H9 (cell line): Measurements from ENCODE around the gene PSTPIP1. TPM values are rescaled to one million over a fixed set of nuclear protein-coding genes. Genes with fewer than 3 reads are reported as not detected.

Source experiments
- DNase-seq: peaks from one replicate; pipeline ENCODE4 v3.0.0-alpha.2; 2017
- H2AFZ ChIP-seq: one replicate; pipeline ENCODE4 v1.6.1; 2013; ENCODE audit warnings: mild to moderate bottlenecking, low read length, control low read depth, moderate library complexity
- H2AK5ac ChIP-seq: 2 replicates; pipeline ENCODE4 v1.6.1; 2013; ENCODE audit warnings: low read length, control low read depth, mixed read lengths; ENCODE audit not compliant: insufficient read length
- H2BK120ac ChIP-seq: one replicate; pipeline ENCODE4 v1.6.1; 2013; ENCODE audit warnings: low read depth, mild to moderate bottlenecking, low read length, control low read depth, inconsistent platforms; ENCODE audit not compliant: poor library complexity, severe bottlenecking
- H2BK12ac ChIP-seq: 2 replicates; pipeline ENCODE4 v1.6.1; 2013; ENCODE audit warnings: low read length, control low read depth, mixed read lengths, low read depth; ENCODE audit not compliant: insufficient read length
- H2BK15ac ChIP-seq: 2 replicates; pipeline ENCODE4 v1.6.1; 2013; ENCODE audit warnings: low read depth, low read length, control low read depth
- H2BK20ac ChIP-seq: one replicate; pipeline ENCODE4 v1.6.1; 2013; ENCODE audit warnings: low read depth, mild to moderate bottlenecking, low read length, control low read depth, inconsistent platforms; ENCODE audit not compliant: poor library complexity, severe bottlenecking
- H2BK5ac ChIP-seq: 2 replicates; pipeline ENCODE4 v1.6.1; 2013; ENCODE audit warnings: low read length, control low read depth, mixed read lengths; ENCODE audit not compliant: insufficient read length
- H3K14ac ChIP-seq: 2 replicates; pipeline ENCODE4 v1.6.1; 2013; ENCODE audit warnings: low read length, control low read depth; ENCODE audit not compliant: insufficient read depth
- H3K18ac ChIP-seq: 2 replicates; pipeline ENCODE4 v1.6.1; 2013; ENCODE audit warnings: low read depth, mild to moderate bottlenecking, mixed read lengths, low read length, control low read depth; ENCODE audit not compliant: insufficient read length
- H3K23ac ChIP-seq: 2 replicates; pipeline ENCODE4 v1.6.1; 2013; ENCODE audit warnings: low read length, control low read depth, mixed read lengths, low read depth; ENCODE audit not compliant: insufficient read length
- H3K23me2 ChIP-seq: 2 replicates; pipeline ENCODE4 v1.6.1; 2013; ENCODE audit warnings: low read depth, mild to moderate bottlenecking, mixed read lengths, low read length, control low read depth; ENCODE audit not compliant: insufficient read length, poor library complexity, severe bottlenecking
- H3K27ac ChIP-seq: 2 replicates; pipeline ENCODE4 v1.5.1; 2013; ENCODE audit warnings: low read length, control low read depth, mixed read lengths, low read depth; ENCODE audit not compliant: insufficient read length
- H3K27me3 ChIP-seq: 2 replicates; pipeline ENCODE4 v1.6.1; 2013; ENCODE audit warnings: low read length, control low read depth, inconsistent platforms; ENCODE audit not compliant: insufficient read depth
- H3K4ac ChIP-seq: 2 replicates; pipeline ENCODE4 v1.6.1; 2013; ENCODE audit warnings: low read depth, mild to moderate bottlenecking, control low read depth, inconsistent platforms, low read length, moderate library complexity
- H3K4me1 ChIP-seq: 2 replicates; pipeline ENCODE4 v1.6.1; 2013; ENCODE audit warnings: low read length, control low read depth, inconsistent platforms; ENCODE audit not compliant: insufficient read depth
- H3K4me2 ChIP-seq: 2 replicates; pipeline ENCODE4 v1.6.1; 2013; ENCODE audit warnings: low read length, control low read depth, mixed read lengths; ENCODE audit not compliant: insufficient read length, insufficient read depth
- H3K56ac ChIP-seq: 2 replicates; pipeline ENCODE4 v1.6.1; 2013; ENCODE audit warnings: low read depth, mild to moderate bottlenecking, mixed read lengths, low read length, control low read depth; ENCODE audit not compliant: insufficient read length
- H3K79me1 ChIP-seq: 2 replicates; pipeline ENCODE4 v1.6.1; 2013; ENCODE audit warnings: low read depth, mild to moderate bottlenecking, moderate library complexity, low read length, control low read depth, inconsistent platforms; ENCODE audit not compliant: insufficient read depth, poor library complexity, severe bottlenecking
- H3K79me2 ChIP-seq: 2 replicates; pipeline ENCODE4 v1.6.1; 2013; ENCODE audit warnings: low read length, control low read depth, inconsistent platforms; ENCODE audit not compliant: insufficient read depth
- H3K9ac ChIP-seq: 2 replicates; pipeline ENCODE4 v1.6.1; 2013; ENCODE audit warnings: low read length, control low read depth, mixed read lengths; ENCODE audit not compliant: insufficient read length; ENCODE audit errors: extremely low read depth
- H3K9me3 ChIP-seq: one replicate; pipeline ENCODE4 v1.6.1; 2013; ENCODE audit warnings: low read depth, low read length, inconsistent platforms; ENCODE audit not compliant: control insufficient read depth
- H3T11ph ChIP-seq: one replicate; pipeline ENCODE4 v1.6.1; 2013; ENCODE audit warnings: mild to moderate bottlenecking, low read length, control low read depth, inconsistent platforms
- H4K20me1 ChIP-seq: one replicate; pipeline ENCODE4 v1.6.1; 2013; ENCODE audit not compliant: control insufficient read depth, insufficient read length, insufficient read depth
- H4K5ac ChIP-seq: 2 replicates; pipeline ENCODE4 v1.6.1; 2013; ENCODE audit warnings: low read depth, mild to moderate bottlenecking, mixed read lengths, low read length, control low read depth; ENCODE audit not compliant: insufficient read length
- H4K8ac ChIP-seq: replicated peaks from 2 replicates; pipeline ENCODE4 v1.6.1; 2013; ENCODE audit warnings: low read length, control low read depth, mixed read lengths, low read depth; ENCODE audit not compliant: insufficient read length
- H4K91ac ChIP-seq: 2 replicates; pipeline ENCODE4 v1.6.1; 2013; ENCODE audit warnings: low read depth, mild to moderate bottlenecking, moderate library complexity, mixed read lengths, low read length, control low read depth; ENCODE audit not compliant: insufficient read length
- H3K27ac Mint-ChIP-seq, 3 experiments: 2 replicates in 2 of 3; 3 replicates in 1 of 3; pipeline ENCODE4 v1.8.0; 2020 to 2021; ENCODE audit warnings: mixed read lengths in 3 of 3, mild to moderate bottlenecking in 1 of 3, moderate library complexity in 1 of 3
- H3K27me3 Mint-ChIP-seq: 2 replicates; pipeline ENCODE4 v1.8.0; 2021; ENCODE audit warnings: low read depth, mild to moderate bottlenecking, moderate library complexity, mixed read lengths
- H3K36me3 Mint-ChIP-seq, 3 experiments: 2 replicates in 2 of 3; 3 replicates in 1 of 3; pipeline ENCODE4 v1.8.0; 2020 to 2021; ENCODE audit warnings: low read depth in 3 of 3, mixed read lengths in 3 of 3; ENCODE audit not compliant: insufficient read depth in 1 of 3
- H3K4me1 Mint-ChIP-seq, 2 experiments: 2 replicates each; pipeline ENCODE4 v1.8.0; 2020; ENCODE audit warnings: mixed read lengths in 2 of 2
- H3K4me3 Mint-ChIP-seq, 2 experiments: 2 replicates in 1 of 2; 3 replicates in 1 of 2; pipeline ENCODE4 v1.8.0; 2020 to 2021; ENCODE audit warnings: mild to moderate bottlenecking in 2 of 2, mixed read lengths in 2 of 2, moderate library complexity in 1 of 2
- H3K9me3 Mint-ChIP-seq, 2 experiments: 2 replicates in 1 of 2; 3 replicates in 1 of 2; pipeline ENCODE4 v1.8.0; 2020; ENCODE audit warnings: mild to moderate bottlenecking in 2 of 2, mixed read lengths in 2 of 2, moderate library complexity in 1 of 2
- WGBS: extraction: QIAGEN DNeasy Blood & Tissue Kit; methylation state at CpG from one replicate; pipeline ENCODE4 v1.1.7; 2013; ENCODE audit warnings: missing lambda C conversion rate, low lambda C conversion rate, mixed read lengths; ENCODE audit not compliant: insufficient read length; ENCODE audit errors: extremely low coverage; 5-methylcytosine and 5-hydroxymethylcytosine counted together
- total RNA-seq: library from RNA; stranded (reverse); gene quantifications from 2 replicates; pipeline ENCODE4 v1.2.1, GENCODE V29; 2021
- TF ChIP-seq, protein P1 (sequence below): fragments of 200-600 bp; sonication (generic); conservative IDR thresholded peaks from 3 replicates; pipeline ENCODE4 v1.8.0; 2021; ENCODE audit warnings: antibody characterized with exemption, mild to moderate bottlenecking

PSTPIP1 gene
- total RNA-seq, 1 experiment from 2014 or later: 1.8 TPM

DNA sequence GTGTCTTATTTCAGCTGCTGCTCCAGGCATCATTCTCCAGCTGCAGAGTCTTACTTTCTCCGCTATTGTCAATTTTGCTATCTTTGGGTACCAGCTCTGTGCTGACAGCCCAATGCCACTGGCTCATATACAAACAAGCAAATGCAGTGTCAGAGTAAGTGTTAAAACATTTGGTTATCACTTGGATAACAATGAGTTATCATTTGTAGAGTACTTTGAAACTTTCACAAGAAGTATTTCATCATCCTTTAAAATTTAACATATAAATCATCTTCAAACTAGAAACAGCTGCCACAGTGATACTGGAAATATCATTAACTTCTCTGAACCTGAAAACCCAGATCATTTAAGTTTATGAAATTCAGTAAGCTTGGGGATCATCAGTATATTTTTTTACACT lies 62.1 kb downstream of the PSTPIP1 start:
- no peak overlapping the region for H2BK20ac ChIP-seq
- H3K56ac ChIP-seq: no peak overlapping the region
- H3K79me1 ChIP-seq: peaks cover 3% of the 10 kb centered on the region
- WGBS: no CpG with 5 or more reads among the region's 1 CpG
- no peak overlapping the region for H2AFZ ChIP-seq
- H3T11ph ChIP-seq: no peak overlapping the region
- no peak overlapping the region for H2BK12ac ChIP-seq
- no peak overlapping the region for H4K8ac ChIP-seq
- H3K27me3 ChIP-seq: no peaks in the 10 kb centered on the region
- H3K27ac Mint-ChIP-seq: no peak overlapping the region
- H3K4me1 Mint-ChIP-seq: peaks cover 34 to 53% of the 10 kb centered on the region in 2 experiments
- no peak overlapping the region for H3K23ac ChIP-seq
- TF ChIP-seq, protein P1, sequence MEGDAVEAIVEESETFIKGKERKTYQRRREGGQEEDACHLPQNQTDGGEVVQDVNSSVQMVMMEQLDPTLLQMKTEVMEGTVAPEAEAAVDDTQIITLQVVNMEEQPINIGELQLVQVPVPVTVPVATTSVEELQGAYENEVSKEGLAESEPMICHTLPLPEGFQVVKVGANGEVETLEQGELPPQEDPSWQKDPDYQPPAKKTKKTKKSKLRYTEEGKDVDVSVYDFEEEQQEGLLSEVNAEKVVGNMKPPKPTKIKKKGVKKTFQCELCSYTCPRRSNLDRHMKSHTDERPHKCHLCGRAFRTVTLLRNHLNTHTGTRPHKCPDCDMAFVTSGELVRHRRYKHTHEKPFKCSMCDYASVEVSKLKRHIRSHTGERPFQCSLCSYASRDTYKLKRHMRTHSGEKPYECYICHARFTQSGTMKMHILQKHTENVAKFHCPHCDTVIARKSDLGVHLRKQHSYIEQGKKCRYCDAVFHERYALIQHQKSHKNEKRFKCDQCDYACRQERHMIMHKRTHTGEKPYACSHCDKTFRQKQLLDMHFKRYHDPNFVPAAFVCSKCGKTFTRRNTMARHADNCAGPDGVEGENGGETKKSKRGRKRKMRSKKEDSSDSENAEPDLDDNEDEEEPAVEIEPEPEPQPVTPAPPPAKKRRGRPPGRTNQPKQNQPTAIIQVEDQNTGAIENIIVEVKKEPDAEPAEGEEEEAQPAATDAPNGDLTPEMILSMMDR: no peak
- no peaks in the 10 kb centered on the region for H3K9me3 ChIP-seq
- H3K23me2 ChIP-seq: no peaks in the 10 kb centered on the region
- H4K5ac ChIP-seq: no peak overlapping the region
- H3K27ac ChIP-seq: no peak overlapping the region
- no peak overlapping the region for H3K4ac ChIP-seq
- DNase-seq: no peak
- H2BK5ac ChIP-seq: no peak overlapping the region
- no peak overlapping the region for H3K4me2 ChIP-seq
- peaks cover 3% of the 10 kb centered on the region; the same call in 1 of the 2 replicates for H3K79me2 ChIP-seq
- H3K9me3 Mint-ChIP-seq: no peaks in the 10 kb centered on the region
- no peak overlapping the region for H2BK120ac ChIP-seq
- no peak overlapping the region for H4K91ac ChIP-seq
- no peak overlapping the region for H3K4me3 Mint-ChIP-seq
- no peaks in the 10 kb centered on the region for H4K20me1 ChIP-seq
- H2AK5ac ChIP-seq: no peak overlapping the region
- no peak overlapping the region for H3K18ac ChIP-seq
- no peak overlapping the region for H3K9ac ChIP-seq
- H3K36me3 Mint-ChIP-seq: peaks cover 0 to 15% (median 14%) of the 10 kb centered on the region in 3 experiments; a peak in 5 of 7 replicates
- no peaks in the 10 kb centered on the region for H3K27me3 Mint-ChIP-seq
- H3K14ac ChIP-seq: no peak overlapping the region
- no peak overlapping the region for H2BK15ac ChIP-seq
- peaks cover 2% of the 10 kb centered on the region for H3K4me1 ChIP-seq
